ENCODE data around the gene FPR1.

FPR1 gene

GRCh38 chr19:51750400-51751094, 1.1 kb downstream of the FPR1 start:
- Histone ChIP-seq H3K9ac (ENCODE audit: low read length) (no peak overlapping the region), H2AFZ (ENCODE audit: low read length) (no peak overlapping the region), H3K9me3 (ENCODE audit: low read length) (no peaks in the 10 kb centered on the region), H4K20me1 (ENCODE audit: insufficient read depth, low read length) (no peaks in the 10 kb centered on the region), H3K9me2 (ENCODE audit: low read depth, low read length) (no peaks in the 10 kb centered on the region), H3F3A (ENCODE audit: insufficient read depth, low read length) (no peaks in the 10 kb centered on the region), H3K4me2 (ENCODE audit: low read length) (no peak overlapping the region), H3K27ac (ENCODE audit: low read depth, low read length, poor library complexity, severe bottlenecking) (no peak overlapping the region), H3K4me1 (ENCODE audit: insufficient read depth, low read length, severe bottlenecking) (no peaks in the 10 kb centered on the region), H3K36me3 (ENCODE audit: insufficient read depth, low read length) (no peaks in the 10 kb centered on the region), H3K27me3 (ENCODE audit: insufficient read depth, low read length) (no peaks in the 10 kb centered on the region), H3K4me3 (ENCODE audit: low read depth, low read length, poor library complexity, severe bottlenecking) (no peak overlapping the region), H3K79me2 (ENCODE audit: insufficient read depth, low read length) (no peaks in the 10 kb centered on the region)
- TF ChIP-seq EZH2 (IDR thresholded peaks at IDR 0.05; ENCODE audit: borderline replicate concordance, low read length) (no peak), CTCF (IDR thresholded peaks at IDR 0.05; ENCODE audit: low read length) (no peak)

GRCh38 chr19:51749979-51750378, 1.7 kb downstream of the FPR1 start:
- H3K4me3 ChIP-seq (ENCODE audit: low read depth, low read length, poor library complexity, severe bottlenecking) = no peak overlapping the region
- TF ChIP-seq EZH2 (IDR thresholded peaks at IDR 0.05; ENCODE audit: borderline replicate concordance, low read length) (no peak), CTCF (IDR thresholded peaks at IDR 0.05; ENCODE audit: low read length) (no peak)
- H3K9me2 ChIP-seq (ENCODE audit: low read depth, low read length) = no peaks in the 10 kb centered on the region

GRCh38 chr19:51746731-51747130, 4.9 kb downstream of the FPR1 start:
- no peaks in the 10 kb centered on the region for H3K9me2 ChIP-seq (ENCODE audit: low read depth, low read length)
- no peaks in the 10 kb centered on the region for H3K79me2 ChIP-seq (ENCODE audit: insufficient read depth, low read length)
- no peak overlapping the region for H3K4me2 ChIP-seq (ENCODE audit: low read length)
- no peaks in the 10 kb centered on the region for H3K36me3 ChIP-seq (ENCODE audit: insufficient read depth, low read length)
- H3K27me3 ChIP-seq (ENCODE audit: insufficient read depth, low read length) = no peaks in the 10 kb centered on the region
- no peaks in the 10 kb centered on the region for H3F3A ChIP-seq (ENCODE audit: insufficient read depth, low read length)
- H3K9me3 ChIP-seq (ENCODE audit: low read length) = no peaks in the 10 kb centered on the region
- H3K4me3 ChIP-seq (ENCODE audit: low read depth, low read length, poor library complexity, severe bottlenecking) = no peak overlapping the region
- H2AFZ ChIP-seq (ENCODE audit: low read length) = no peak overlapping the region
- no peak for TF ChIP-seq CTCF (IDR thresholded peaks at IDR 0.05; ENCODE audit: low read length)
- no peak for TF ChIP-seq EZH2 (IDR thresholded peaks at IDR 0.05; ENCODE audit: borderline replicate concordance, low read length)
- H4K20me1 ChIP-seq (ENCODE audit: insufficient read depth, low read length) = no peaks in the 10 kb centered on the region
- H3K27ac ChIP-seq (ENCODE audit: low read depth, low read length, poor library complexity, severe bottlenecking) = no peak overlapping the region
- H3K9ac ChIP-seq (ENCODE audit: low read length) = no peak overlapping the region
- no peaks in the 10 kb centered on the region for H3K4me1 ChIP-seq (ENCODE audit: insufficient read depth, low read length, severe bottlenecking)

More at GRCh38 chr19:51749979-51750378, 1.7 kb downstream of the FPR1 start:
- H3K4me2 ChIP-seq (ENCODE audit: low read length) = no peak overlapping the region
- no peaks in the 10 kb centered on the region for H3K9me3 ChIP-seq (ENCODE audit: low read length)
- no peak overlapping the region for H2AFZ ChIP-seq (ENCODE audit: low read length)
- H3K27me3 ChIP-seq (ENCODE audit: insufficient read depth, low read length) = no peaks in the 10 kb centered on the region
- H3K9ac ChIP-seq (ENCODE audit: low read length) = no peak overlapping the region
- no peaks in the 10 kb centered on the region for H3K4me1 ChIP-seq (ENCODE audit: insufficient read depth, low read length, severe bottlenecking)
- H4K20me1 ChIP-seq (ENCODE audit: insufficient read depth, low read length) = no peaks in the 10 kb centered on the region
- H3K79me2 ChIP-seq (ENCODE audit: insufficient read depth, low read length) = no peaks in the 10 kb centered on the region
- H3F3A ChIP-seq (ENCODE audit: insufficient read depth, low read length) = no peaks in the 10 kb centered on the region
- no peak overlapping the region for H3K27ac ChIP-seq (ENCODE audit: low read depth, low read length, poor library complexity, severe bottlenecking)
- H3K36me3 ChIP-seq (ENCODE audit: insufficient read depth, low read length) = no peaks in the 10 kb centered on the region
